ELF-1 (cell line): ENCODE results near the gene CPNE2.

Experiments used
- DNase-seq: peaks from one replicate; pipeline ENCODE4 v3.0.0-alpha.2; 2016; ENCODE audit warnings: low read depth, low spot score

CPNE2 gene

GRCh38 chr16:57192720-57193486 is 100.5 kb downstream of the CPNE2 start:
- no peak for DNase-seq

- DNase-seq, result no peak
Measured at GRCh38 chr16:57194512-57194911, 102.1 kb downstream of the CPNE2 start.

- DNase-seq, result no peak
Measured at GRCh38 chr16:57196286-57196685, 103.9 kb downstream of the CPNE2 start.

GRCh38 chr16:57196753-57197152 is 104.4 kb downstream of the CPNE2 start:
- no peak for DNase-seq
